Psoas muscle (tissue), 8 donors: ENCODE results near the gene CYP27B1. TPM values are rescaled to one million over a fixed set of nuclear protein-coding genes. Genes with fewer than 3 reads are reported as not detected.

ENCODE experiments used
- ATAC-seq, 4 donors: fragments of 200-7000 bp; cut with Tn5 transposase; one replicate each; pipeline ENCODE4 v1.9.1; 2020; ENCODE audit warnings: moderate library complexity in 3 of 4, mild to moderate bottlenecking in 2 of 4
- DNase-seq, 2 donors: peaks; one replicate each; pipeline ENCODE4 v3.0.0-alpha.2; 2020
- H3K27ac ChIP-seq: fragments of 200-600 bp; one replicate; pipeline ENCODE4 v1.8.0; 2022
- H3K27me3 ChIP-seq, 3 donors: fragments of 200-600 bp in 1 of 3; one replicate each; pipeline versions ENCODE4 v1.6.1 to v1.8.0; 2013 to 2022; ENCODE audit warnings: low read length in 2 of 3, mild to moderate bottlenecking in 2 of 3, moderate library complexity in 1 of 3; ENCODE audit not compliant: insufficient read depth in 3 of 3
- H3K36me3 ChIP-seq, 2 donors: fragments of 200-600 bp in 1 of 2; one replicate each; pipeline versions ENCODE4 v1.6.1 to v1.8.0; 2013 to 2022; ENCODE audit warnings: low read depth in 1 of 2, mild to moderate bottlenecking in 1 of 2, moderate library complexity in 1 of 2; ENCODE audit not compliant: insufficient read depth in 1 of 2
- H3K4me1 ChIP-seq: fragments of 200-600 bp; one replicate; pipeline ENCODE4 v1.8.0; 2022
- H3K4me3 ChIP-seq: fragments of 200-600 bp; one replicate; pipeline ENCODE4 v1.8.0; 2022; ENCODE audit warnings: mild to moderate bottlenecking
- H3K9me3 ChIP-seq: fragments of 200-600 bp; one replicate; pipeline ENCODE4 v1.8.0; 2022
- WGBS, 3 donors: extraction: QIAGEN DNeasy Blood & Tissue Kit; methylation state at CpG; one replicate each; pipeline versions ENCODE4 v1.1.6 to v1.1.7; 2013; 5-methylcytosine and 5-hydroxymethylcytosine counted together
- intact Hi-C, 2 donors: fragments of 100-400 bp; cut with DNase I; formaldehyde crosslinking; loops; one replicate each; pipeline versions ENCODE4 v1.11.0 to v1.14.2; 2022
- polyA plus RNA-seq, 3 donors: library from polyadenylated mRNA; stranded (reverse); fragments of 200-250 nt; gene quantifications; one replicate each; pipeline ENCODE4 v1.2.3, GENCODE V29; 2013
- total RNA-seq, 4 donors: library from RNA; stranded (reverse); fragmentation: NEBNext Ultra II Directional in 2 of 4; extraction: Animal tissue kit (Norgen Biotek cat#: 25700) in 2 of 4; gene quantifications; one replicate each; pipeline versions ENCODE4 v1.2.1 to v1.2.4, GENCODE V29; 2021 to 2023
- TF ChIP-seq, protein P1 (sequence below): fragments of 200-600 bp; IDR thresholded peaks from one replicate; pipeline ENCODE4 v1.8.0; 2022; ENCODE audit warnings: antibody characterized with exemption
- donor health status: healthy with polysubstance abuse.
- donor health status: DM: no; HTN: no; CAD: no; lungs with moderate emphysema.
- donor health status: Bipolar disorder and iron deficiency.
- donor health status: healthy.
- donor health status: DM: yes; HTN: yes; CAD: no.
- donor health status: DM: no; HTN: no; CAD: no.
- donor health status: DM: no; HTN: no; CAD: no.
- donor health status: DM: yes; HTN: yes; CAD: no.

The CYP27B1 gene
- total and polyA plus RNA-seq, 7 donors: 0.06 to 0.54 (median 0.42) TPM; not detected in 2

DNA sequence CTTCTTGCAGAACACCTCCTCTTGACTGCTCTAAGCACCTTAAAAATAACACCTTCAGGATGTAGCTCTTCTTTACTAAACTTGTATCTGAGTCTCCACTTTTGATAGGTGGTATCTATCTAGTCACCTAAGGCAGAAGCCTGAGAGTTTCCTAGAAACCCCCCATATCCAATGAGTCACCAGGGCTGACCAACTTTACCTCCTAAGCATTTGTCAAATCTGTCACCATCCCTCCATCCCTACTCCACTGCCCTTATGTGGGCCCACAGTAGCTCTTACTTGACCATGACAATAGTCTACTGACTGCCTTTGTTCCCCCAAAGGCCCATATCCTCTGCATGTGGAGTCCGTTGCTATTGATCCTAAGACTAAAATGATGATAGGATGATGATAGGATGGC is 35.7 kb upstream of the CYP27B1 start:
- Histone ChIP-seq H3K4me1 (no peaks in the 10 kb centered on the region), H3K4me3 (no peak overlapping the region), H3K27ac (no peak overlapping the region), H3K9me3 (no peaks in the 10 kb centered on the region), H3K36me3 (peaks cover 8 to 98% of the 10 kb centered on the region in 2 donors), H3K27me3 (no peaks in the 10 kb centered on the region)
- intact Hi-C loops: loop anchor here in 1 of 2 donors (5.0 kb wide), 1 partner anchor 105 kb away; no protein-coding TSS in a partner anchor
- 88 to 98% (median 90%) methylated on average over 1 of the region's 1 CpG for WGBS, 3 donors
- TF ChIP-seq, protein P1, sequence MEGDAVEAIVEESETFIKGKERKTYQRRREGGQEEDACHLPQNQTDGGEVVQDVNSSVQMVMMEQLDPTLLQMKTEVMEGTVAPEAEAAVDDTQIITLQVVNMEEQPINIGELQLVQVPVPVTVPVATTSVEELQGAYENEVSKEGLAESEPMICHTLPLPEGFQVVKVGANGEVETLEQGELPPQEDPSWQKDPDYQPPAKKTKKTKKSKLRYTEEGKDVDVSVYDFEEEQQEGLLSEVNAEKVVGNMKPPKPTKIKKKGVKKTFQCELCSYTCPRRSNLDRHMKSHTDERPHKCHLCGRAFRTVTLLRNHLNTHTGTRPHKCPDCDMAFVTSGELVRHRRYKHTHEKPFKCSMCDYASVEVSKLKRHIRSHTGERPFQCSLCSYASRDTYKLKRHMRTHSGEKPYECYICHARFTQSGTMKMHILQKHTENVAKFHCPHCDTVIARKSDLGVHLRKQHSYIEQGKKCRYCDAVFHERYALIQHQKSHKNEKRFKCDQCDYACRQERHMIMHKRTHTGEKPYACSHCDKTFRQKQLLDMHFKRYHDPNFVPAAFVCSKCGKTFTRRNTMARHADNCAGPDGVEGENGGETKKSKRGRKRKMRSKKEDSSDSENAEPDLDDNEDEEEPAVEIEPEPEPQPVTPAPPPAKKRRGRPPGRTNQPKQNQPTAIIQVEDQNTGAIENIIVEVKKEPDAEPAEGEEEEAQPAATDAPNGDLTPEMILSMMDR: no peak
- no peak for DNase-seq
- ATAC-seq: no peak

DNA sequence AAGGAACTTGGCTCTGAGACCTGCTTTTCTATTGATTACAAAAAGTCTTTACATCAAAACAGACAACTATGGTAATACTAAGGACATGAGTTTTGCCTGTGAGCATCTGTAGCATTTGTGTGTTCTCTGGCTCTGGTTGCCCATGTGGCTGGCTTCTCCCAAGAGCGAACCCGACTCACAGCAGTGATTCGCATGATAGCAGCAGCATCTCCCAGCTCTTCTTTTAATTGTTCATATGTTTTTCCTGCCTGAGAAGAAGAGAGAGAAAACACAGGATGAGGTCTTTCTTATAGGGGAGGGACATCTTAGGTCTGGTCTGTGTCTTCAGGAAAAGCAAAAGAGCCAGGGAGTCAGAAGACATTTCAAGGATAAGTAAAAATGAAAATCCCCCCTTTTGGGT is 34.1 kb upstream of the CYP27B1 start:
- 92 to 98% (median 95%) methylated on average over 3 of the region's 3 CpGs for WGBS, 3 donors
- Histone ChIP-seq H3K27me3 (no peaks in the 10 kb centered on the region), H3K4me3 (no peak overlapping the region), H3K9me3 (no peaks in the 10 kb centered on the region), H3K4me1 (no peaks in the 10 kb centered on the region), H3K27ac (no peak overlapping the region), H3K36me3 (peaks cover 11 to 98% of the 10 kb centered on the region in 2 donors)
- no peak for ATAC-seq
- TF ChIP-seq, protein P1: no peak
- no peak for DNase-seq
- intact Hi-C loops: loop anchor here in 1 of 2 donors (5.0 kb wide), 1 partner anchor 106 kb away; no protein-coding TSS in a partner anchor

GRCh38 chr12:57797933-57798332 is 31.1 kb upstream of the CYP27B1 start:
- no peak overlapping the region for H3K4me3 ChIP-seq
- TF ChIP-seq, protein P1: no peak
- no peak overlapping the region for H3K27ac ChIP-seq
- 89 to 100% (median 93%) methylated on average over 1 of the region's 1 CpG for WGBS, 3 donors
- DNase-seq: no peak
- H3K9me3 ChIP-seq: no peaks in the 10 kb centered on the region
- intact Hi-C loops: no loop called here
- H3K36me3 ChIP-seq: peaks cover 13 to 95% of the 10 kb centered on the region in 2 donors
- H3K4me1 ChIP-seq: no peaks in the 10 kb centered on the region
- no peak for ATAC-seq
- H3K27me3 ChIP-seq: no peaks in the 10 kb centered on the region

DNA sequence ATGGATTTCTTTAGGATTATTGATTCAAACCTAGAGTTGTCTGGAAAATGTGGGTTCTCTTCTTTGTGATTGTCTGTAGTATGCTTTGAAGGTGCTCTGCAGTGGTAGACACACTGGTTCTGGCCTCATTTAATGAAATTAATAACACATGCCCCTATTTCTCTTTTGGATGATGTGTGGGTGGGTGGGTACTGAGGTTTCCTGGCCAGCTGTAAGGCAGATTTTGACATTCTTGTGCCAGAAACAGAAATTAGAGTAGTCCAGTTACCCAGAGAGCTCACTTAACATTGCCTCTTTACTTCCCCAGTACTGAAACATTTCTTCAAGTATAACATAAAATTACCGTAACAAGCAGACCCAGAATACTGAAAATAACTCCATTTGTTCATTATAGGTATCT is 30.1 kb upstream of the CYP27B1 start:
- Histone ChIP-seq H3K9me3 (no peaks in the 10 kb centered on the region), H3K4me3 (no peak overlapping the region), H3K27ac (no peak overlapping the region), H3K27me3 (no peaks in the 10 kb centered on the region), H3K4me1 (no peaks in the 10 kb centered on the region), H3K36me3 (peaks cover 10 to 95% of the 10 kb centered on the region in 2 donors)
- no peak for DNase-seq
- TF ChIP-seq, protein P1: no peak
- 95 to 99% (median 97%) methylated on average over 1 of the region's 1 CpG for WGBS, 3 donors
- ATAC-seq: no peak
- intact Hi-C loops: no loop called here

DNA sequence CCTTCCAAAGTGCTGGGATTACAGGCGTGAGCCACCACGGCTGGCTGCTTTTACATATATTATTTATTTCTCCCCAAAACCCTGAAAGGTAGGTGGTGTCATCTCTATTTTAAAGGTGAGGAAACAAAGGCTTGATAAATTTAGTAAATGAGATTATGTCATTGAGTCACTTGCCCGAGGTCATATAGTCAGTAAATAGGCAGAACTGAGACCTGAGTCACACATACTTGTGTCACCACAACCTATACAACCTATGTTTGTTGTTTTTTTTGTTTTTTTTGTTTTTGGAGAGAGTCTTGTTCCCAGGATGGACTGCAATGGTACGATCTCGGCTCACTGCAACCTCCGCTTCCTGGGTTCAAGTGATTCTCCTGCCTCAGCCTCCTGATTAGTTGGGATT is 28.5 kb upstream of the CYP27B1 start:
- peaks cover 10 to 94% of the 10 kb centered on the region in 2 donors for H3K36me3 ChIP-seq
- H3K27me3 ChIP-seq: no peaks in the 10 kb centered on the region
- ATAC-seq (peak in 2 of 4 donors; percentile 41 to 54), DNase-seq (no peak)
- intact Hi-C loops: no loop called here
- no peaks in the 10 kb centered on the region for H3K4me1 ChIP-seq
- peak overlapping the region; percentile 42 for H3K27ac ChIP-seq
- no peaks in the 10 kb centered on the region for H3K9me3 ChIP-seq
- 84 to 89% (median 87%) methylated on average over 6 of the region's 6 CpGs for WGBS, 3 donors
- TF ChIP-seq, protein P1: no peak
- no peak overlapping the region for H3K4me3 ChIP-seq
